SKM-1 treated with dmso at 0.1 percent for 144 hours (cell line): ENCODE measurements around the gene SPATA31E1.
"Not testable (repeated sequence)": the region's sequence is repeated elsewhere in the genome, so short reads cannot be mapped to it uniquely, and the experiment has no call there.

Experiments
- DNase-seq: peaks from one replicate; lab custom pipeline; 2025; ENCODE audit not compliant: unreplicated experiment; lab: John Stamatoyannopoulos, UW

Gene SPATA31E1

DNA sequence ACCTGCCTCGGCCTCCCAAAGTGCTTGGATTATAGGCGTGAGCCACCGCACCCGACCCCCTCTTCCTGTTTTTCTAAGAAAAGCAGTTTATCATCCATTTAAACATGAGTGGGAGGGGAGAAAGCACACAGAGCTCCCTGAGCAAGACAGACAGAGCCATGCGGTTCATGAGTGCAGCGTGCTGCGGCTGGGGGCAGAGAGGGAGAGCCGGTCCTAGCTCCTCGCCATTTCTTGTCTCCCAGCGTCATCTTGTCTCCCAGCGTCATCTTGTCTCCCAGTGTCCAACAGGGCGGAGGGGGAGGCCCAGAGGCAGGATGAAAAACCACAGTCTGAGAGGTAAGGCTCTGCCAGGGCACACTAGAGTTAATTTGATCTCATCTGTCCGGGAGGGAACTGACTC lies 36.3 kb downstream of the SPATA31E1 start:
- not testable (repeated sequence) for DNase-seq

DNA sequence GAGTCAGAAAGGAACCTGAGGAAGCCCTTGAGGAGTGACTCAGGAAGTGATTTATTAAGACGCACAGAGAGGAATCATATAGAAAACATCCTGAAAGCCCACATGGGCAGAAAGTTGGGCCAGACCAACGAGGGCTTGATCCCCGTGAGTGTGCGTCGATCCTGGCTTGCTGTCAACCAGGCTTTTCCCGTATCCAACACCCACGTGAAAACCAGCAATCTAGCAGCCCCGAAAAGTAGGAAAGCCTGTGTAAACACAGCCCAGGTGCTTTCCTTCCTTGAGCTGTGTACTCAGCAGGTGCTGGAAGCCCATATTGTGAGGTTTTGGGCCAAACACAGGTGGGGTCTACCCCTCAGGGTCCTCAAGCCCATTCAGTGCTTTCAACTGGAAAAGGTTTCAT lies 38.9 kb downstream of the SPATA31E1 start:
- DNase-seq, result not testable (repeated sequence)

DNA sequence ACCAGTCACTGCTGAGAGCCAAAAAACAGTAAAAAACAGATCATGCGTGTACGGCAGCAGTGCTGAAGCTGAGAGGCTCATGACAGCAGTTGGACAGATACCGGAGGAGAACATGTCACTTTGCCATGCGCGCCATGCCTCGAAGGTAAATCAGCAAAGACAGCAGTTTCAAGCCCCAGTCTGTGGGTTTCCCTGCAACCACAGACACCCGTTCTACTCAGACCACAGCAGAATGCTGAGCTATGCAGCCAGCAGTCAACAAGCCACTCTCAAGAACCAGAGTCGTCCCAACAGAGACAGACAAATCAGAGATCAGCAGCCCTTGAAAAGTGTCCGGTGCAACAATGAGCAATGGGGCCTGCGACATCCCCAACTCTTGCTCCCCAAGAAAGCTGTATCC lies 40.3 kb downstream of the SPATA31E1 start:
- DNase-seq, result not testable (repeated sequence)

DNA sequence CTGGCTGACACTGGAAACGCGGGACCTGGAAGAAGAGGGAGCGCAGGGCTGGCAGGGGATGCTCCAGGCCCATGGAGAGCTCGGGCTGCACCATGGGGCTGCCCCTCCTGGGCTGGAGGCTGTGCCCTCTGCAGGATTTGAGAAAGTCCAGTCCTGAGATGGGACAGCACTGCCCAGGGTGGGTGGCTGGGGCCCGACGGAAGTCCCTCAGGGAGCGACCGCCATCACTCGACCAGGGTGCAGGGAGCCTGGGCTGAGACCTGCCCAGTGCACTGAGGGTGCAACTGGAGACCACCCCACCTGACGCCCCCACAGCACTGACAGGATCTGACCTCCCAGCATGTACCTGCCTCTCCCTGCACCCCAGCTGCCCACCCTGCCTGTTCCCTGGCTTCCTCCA lies 42.2 kb downstream of the SPATA31E1 start:
- not testable (repeated sequence) for DNase-seq

DNA sequence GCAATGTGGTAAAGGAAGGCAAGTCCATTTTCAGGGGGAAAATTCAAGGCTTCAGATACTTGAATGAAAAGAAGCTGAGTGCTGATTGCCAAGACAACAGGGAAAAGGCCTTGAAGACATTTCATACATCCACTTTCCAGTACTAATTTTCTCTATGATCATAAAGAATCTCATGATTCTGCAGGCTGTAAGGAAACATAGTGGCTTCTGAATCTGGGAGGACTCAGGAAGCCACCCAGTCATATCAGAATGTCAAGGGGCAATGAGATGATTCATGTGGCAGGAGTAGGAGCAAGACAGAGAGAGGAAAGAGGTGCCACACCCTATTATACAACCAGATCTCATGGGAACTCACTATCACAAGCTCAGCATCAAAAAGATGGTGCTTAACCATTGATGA lies 46.5 kb downstream of the SPATA31E1 start:
- DNase-seq, result not testable (repeated sequence)

DNA sequence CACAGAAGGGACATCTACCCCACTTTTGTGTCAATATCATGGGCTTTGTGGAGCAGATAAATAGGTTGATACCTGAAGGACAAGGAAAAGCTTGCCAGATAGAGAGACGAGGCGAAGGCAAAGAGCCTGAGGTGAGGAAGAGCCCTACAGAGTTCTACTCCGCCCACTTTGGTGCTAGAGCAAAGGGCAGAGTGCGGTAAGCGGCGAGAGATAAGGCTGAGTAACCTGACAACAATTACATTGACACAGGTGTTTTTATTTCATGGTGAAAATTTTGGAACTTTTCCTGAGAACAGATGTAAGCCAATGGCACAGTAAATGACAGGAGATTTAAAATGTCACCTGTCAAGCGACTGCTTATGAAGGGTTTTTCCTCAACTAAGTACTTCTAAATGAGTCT lies 51.8 kb downstream of the SPATA31E1 start:
- DNase-seq, result not testable (repeated sequence)

DNA sequence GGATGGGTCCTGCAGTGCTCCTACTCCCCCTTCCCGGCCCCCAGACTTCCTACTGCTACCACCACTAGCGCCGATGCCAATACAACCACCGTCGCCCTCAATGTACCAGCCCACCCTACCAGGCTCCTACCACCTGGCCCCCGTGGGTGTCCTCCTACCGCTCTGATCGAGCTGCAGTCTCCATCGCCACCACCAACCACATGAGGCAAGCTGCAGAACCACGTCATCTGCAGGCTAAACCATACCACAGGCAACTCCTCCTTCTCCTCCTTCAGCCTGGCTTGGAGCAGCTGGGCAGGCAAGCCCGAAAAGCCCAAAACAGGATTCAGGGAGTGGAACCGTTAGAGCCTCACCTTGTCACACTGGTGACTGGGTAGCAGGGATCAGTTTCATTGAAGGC lies 54.7 kb downstream of the SPATA31E1 start:
- DNase-seq, result not testable (repeated sequence)

DNA sequence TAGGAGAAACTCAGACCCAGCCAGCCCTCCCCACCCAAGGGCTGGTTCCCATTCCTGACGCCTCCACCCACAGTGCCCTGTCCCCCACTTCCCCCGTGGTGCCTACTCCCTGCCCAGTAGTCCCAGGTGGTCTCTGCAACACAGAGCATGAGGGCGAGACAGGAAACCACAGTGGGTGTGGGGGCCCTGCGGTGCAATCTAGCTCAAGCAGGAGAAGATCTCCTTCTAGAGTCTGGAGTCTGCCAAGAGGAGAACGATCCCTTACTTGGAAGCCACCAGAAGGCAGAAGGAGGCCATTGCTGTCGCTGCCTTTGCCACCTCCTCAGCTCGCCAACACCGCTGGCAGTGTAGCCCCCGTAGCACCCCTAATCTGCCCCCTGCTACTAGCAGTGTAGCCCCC lies 55.2 kb downstream of the SPATA31E1 start:
- DNase-seq, result not testable (repeated sequence)

DNA sequence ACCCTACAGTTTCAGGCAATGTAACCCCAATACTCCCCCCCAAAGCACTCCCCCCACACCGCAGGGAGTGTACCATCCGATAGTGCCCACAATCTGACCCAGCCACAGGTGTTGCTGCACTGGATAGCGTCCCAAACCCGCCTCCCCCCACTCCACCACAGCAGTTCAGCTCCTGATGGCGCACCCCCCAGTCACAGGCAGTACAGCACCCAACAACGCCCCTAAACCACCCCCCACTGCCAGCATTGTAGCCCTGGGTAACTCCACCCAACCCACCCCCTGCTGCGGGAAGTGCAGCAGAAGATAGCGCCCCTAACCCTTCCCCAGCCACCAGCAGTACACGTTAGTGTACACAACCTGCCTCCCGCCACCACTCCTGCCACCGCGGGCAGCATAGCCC lies 55.7 kb downstream of the SPATA31E1 start:
- DNase-seq, result not testable (repeated sequence)
